Adrenal gland (tissue), 5 donors: ENCODE data around the gene RASGRF2.

ENCODE experiments used
- CTCF ChIP-seq, 6 experiments: fragments of 450-650 bp in 4 of 6; fragments of 200-600 bp in 2 of 6; sonication (generic) in 1 of 6; IDR thresholded peaks; 1 replicate in 5 of 6; 2 replicates in 1 of 6; pipeline versions ENCODE4 v1.5.1 to v1.8.0; 2016 to 2021; ENCODE audit warnings: antibody characterized with exemption in 6 of 6, mild to moderate bottlenecking in 2 of 6, moderate library complexity in 1 of 6
- POLR2A ChIP-seq, 2 donors: fragments of 450-650 bp; IDR thresholded peaks; one replicate each; pipeline ENCODE4 v1.6.1; 2017; ENCODE audit warnings: antibody characterized with exemption in 2 of 2, mild to moderate bottlenecking in 2 of 2, moderate library complexity in 1 of 2
- donor health status: DM: no; HTN: no; CAD: no.

GRCh38 chr5:80963521-80963895 lies 3.3 kb downstream of the RASGRF2 start:
- TF ChIP-seq CTCF (IDR thresholded peaks at IDR 0.05) (no peak), POLR2A (IDR thresholded peaks at IDR 0.05) (no peak)
